Body of pancreas (tissue), 4 donors: ENCODE results near the gene FIGLA. TPM values are rescaled to one million over a fixed set of nuclear protein-coding genes. Genes with fewer than 3 reads are reported as not detected.
"Not testable (repeated sequence)": the region's sequence is repeated elsewhere in the genome, so short reads cannot be mapped to it uniquely, and the experiment has no call there.

ENCODE experiments used
- ATAC-seq: fragments of 150-250 bp; one replicate; pipeline ENCODE4 v1.9.1; 2016
- DNase-seq, 4 donors: peaks; one replicate each; pipeline ENCODE4 v3.0.0-alpha.2; 2019
- H3K27ac ChIP-seq, 4 donors: fragments of 200-600 bp; sonication (generic); 1 replicate in 3 of 4; 2 replicates in 1 of 4; pipeline versions ENCODE4 v1.5.1 to v1.6.1; 2016 to 2019; ENCODE audit warnings: mild to moderate bottlenecking in 1 of 4, mixed read lengths in 1 of 4, moderate library complexity in 1 of 4
- H3K27me3 ChIP-seq, 2 donors: fragments of 200-600 bp; sonication (generic); one replicate each; pipeline ENCODE4 v1.6.0; 2016; ENCODE audit warnings: mild to moderate bottlenecking in 1 of 2
- H3K36me3 ChIP-seq, 2 donors: fragments of 200-600 bp; sonication (generic); replicated peaks in 1 of 2; 2 replicates each; pipeline ENCODE4 v1.5.1; 2016; ENCODE audit warnings: low read depth in 2 of 2; ENCODE audit not compliant: insufficient read depth in 1 of 2
- H3K4me1 ChIP-seq: fragments of 200-600 bp; sonication (generic); one replicate; pipeline ENCODE4 v1.6.0; 2016
- H3K4me3 ChIP-seq, 2 donors: fragments of 200-600 bp; sonication (generic); 1 replicate in 1 of 2; 2 replicates in 1 of 2; pipeline ENCODE4 v1.5.1; 2016 to 2019
- H3K9me3 ChIP-seq, 3 donors: fragments of 200-600 bp; sonication (generic); 1 replicate in 2 of 3; 2 replicates in 1 of 3; pipeline ENCODE4 v1.5.1; 2016
- CTCF ChIP-seq, 7 experiments: fragments of 450-650 bp in 4 of 7; fragments of 200-600 bp in 3 of 7; sonication (generic) in 3 of 7; IDR thresholded peaks; one replicate each; pipeline ENCODE4 v1.5.1; 2016 to 2019; ENCODE audit warnings: antibody characterized with exemption in 7 of 7
- POLR2A ChIP-seq, 3 donors: fragments of 450-650 bp; IDR thresholded peaks; one replicate each; pipeline ENCODE4 v1.6.1; 2016; ENCODE audit warnings: antibody characterized with exemption in 3 of 3, mild to moderate bottlenecking in 2 of 3
- WGBS, 2 donors: methylation state at CpG; one replicate each; pipeline ENCODE4 v1.1.5; 2017; 5-methylcytosine and 5-hydroxymethylcytosine counted together
- intact Hi-C: fragments of 100-400 bp; cut with DNase I; formaldehyde crosslinking; loops from one replicate; pipeline ENCODE4 v1.15.1; 2023
- total RNA-seq, 2 donors: library from RNA; depleted of rRNA; stranded (reverse); fragments of >200 nt; gene quantifications; one replicate each; pipeline ENCODE4 v1.1.0, GENCODE V29; 2016

Gene FIGLA
- total RNA-seq, 2 donors from 2014 or later, result not detected

- Histone ChIP-seq H3K4me1 (no peaks in the 10 kb centered on the region), H3K4me3 (no peak overlapping the region), H3K9me3 (no peaks in the 10 kb centered on the region), H3K27ac (no peak overlapping the region), H3K27me3 (no peaks in the 10 kb centered on the region), H3K36me3 (no peaks in the 10 kb centered on the region)
- DNase-seq (no peak), ATAC-seq (no peak)
- TF ChIP-seq CTCF (IDR thresholded peaks at IDR 0.05), result no peak
- no peak for TF ChIP-seq POLR2A (IDR thresholded peaks at IDR 0.05)
- 82 to 83% methylated on average over 4 of the region's 4 CpGs for WGBS, 2 donors
- intact Hi-C loops, result no loop called here
These were observed 47.4 kb downstream of the FIGLA start for GRCh38 chr2:70743068-70743467.

GRCh38 chr2:70739492-70739891 is 51.0 kb downstream of the FIGLA start:
- WGBS, 2 donors, result 96 to 100% methylated on average over 1 of the region's 1 CpG
- intact Hi-C loops, H3K4me3 ChIP-seq, H3K36me3 ChIP-seq, H3K9me3 ChIP-seq, DNase-seq, H3K27me3 ChIP-seq, H3K27ac ChIP-seq, ATAC-seq, H3K4me1 ChIP-seq: not testable (repeated sequence)

GRCh38 chr2:70738159-70738558 is 52.3 kb downstream of the FIGLA start:
- intact Hi-C loops, result no loop called here
- TF ChIP-seq CTCF (IDR thresholded peaks at IDR 0.05) (no peak), POLR2A (IDR thresholded peaks at IDR 0.05) (no peak)
- Histone ChIP-seq H3K4me1 (no peaks in the 10 kb centered on the region), H3K4me3 (no peak overlapping the region), H3K36me3 (no peaks in the 10 kb centered on the region), H3K27me3 (no peaks in the 10 kb centered on the region), H3K9me3 (no peaks in the 10 kb centered on the region), H3K27ac (no peak overlapping the region)
- 55 to 66% methylated on average over 2 of the region's 2 CpGs for whole genome bisulfite sequencing, 2 donors
- DNase-seq, result no peak
- no peak for ATAC-seq

GRCh38 chr2:70735071-70735470 is 55.4 kb downstream of the FIGLA start:
- H3K9me3 ChIP-seq, result no peaks in the 10 kb centered on the region
- intact Hi-C loops, result no loop called here

GRCh38 chr2:70733646-70734180 is 56.7 kb downstream of the FIGLA start:
- Histone ChIP-seq H3K27ac (no peak overlapping the region), H3K4me3 (no peak overlapping the region), H3K4me1 (no peaks in the 10 kb centered on the region), H3K36me3 (no peaks in the 10 kb centered on the region), H3K27me3 (no peaks in the 10 kb centered on the region), H3K9me3 (no peaks in the 10 kb centered on the region)
- intact Hi-C loops, result no loop called here
- 64 to 66% methylated on average over 7 of the region's 7 CpGs for WGBS, 2 donors
- TF ChIP-seq CTCF (IDR thresholded peaks at IDR 0.05), result no peak
- no peak for TF ChIP-seq POLR2A (IDR thresholded peaks at IDR 0.05)
- no peak for DNase-seq
- ATAC-seq, result no peak

More at GRCh38 chr2:70735071-70735470, 55.4 kb downstream of the FIGLA start:
- WGBS, 2 donors, result 58% methylated on average over 2 of the region's 2 CpGs
- Histone ChIP-seq H3K27ac (no peak overlapping the region), H3K36me3 (no peaks in the 10 kb centered on the region), H3K4me1 (no peaks in the 10 kb centered on the region), H3K27me3 (no peaks in the 10 kb centered on the region), H3K4me3 (no peak overlapping the region)
- TF ChIP-seq POLR2A (IDR thresholded peaks at IDR 0.05), result no peak
- no peak for TF ChIP-seq CTCF (IDR thresholded peaks at IDR 0.05)
- no peak for DNase-seq
- ATAC-seq, result no peak
